HG02798 (cell line): ENCODE data around the gene SLC24A4.

Experiments used
- ATAC-seq: cut with Tn5 transposase; IDR thresholded peaks from one replicate; pipeline ENCODE4 v1.9.1; 2021; ENCODE audit warnings: mild to moderate bottlenecking; ENCODE audit not compliant: unreplicated experiment, poor library complexity

Gene SLC24A4

DNA sequence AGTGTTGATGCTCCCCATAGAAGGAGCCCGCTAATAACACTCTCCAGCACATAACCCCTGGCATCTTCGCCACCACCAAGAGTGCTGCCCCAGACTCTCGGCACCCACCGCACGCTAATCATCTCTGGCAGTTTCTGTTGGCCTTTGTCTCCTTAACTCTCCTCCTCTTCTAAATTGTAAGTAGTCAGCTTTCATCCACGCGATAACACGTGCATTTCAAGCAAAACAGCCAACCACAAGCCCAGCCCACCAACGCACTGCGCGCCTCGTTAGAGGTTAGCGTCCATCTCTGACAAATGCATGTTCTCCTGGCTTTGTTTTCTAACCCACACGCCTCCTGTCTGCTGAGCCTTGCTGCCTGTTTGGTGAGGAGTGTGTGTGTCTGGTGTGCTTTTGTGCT is 129.5 kb downstream of the SLC24A4 start:
- ATAC-seq: no peak

DNA sequence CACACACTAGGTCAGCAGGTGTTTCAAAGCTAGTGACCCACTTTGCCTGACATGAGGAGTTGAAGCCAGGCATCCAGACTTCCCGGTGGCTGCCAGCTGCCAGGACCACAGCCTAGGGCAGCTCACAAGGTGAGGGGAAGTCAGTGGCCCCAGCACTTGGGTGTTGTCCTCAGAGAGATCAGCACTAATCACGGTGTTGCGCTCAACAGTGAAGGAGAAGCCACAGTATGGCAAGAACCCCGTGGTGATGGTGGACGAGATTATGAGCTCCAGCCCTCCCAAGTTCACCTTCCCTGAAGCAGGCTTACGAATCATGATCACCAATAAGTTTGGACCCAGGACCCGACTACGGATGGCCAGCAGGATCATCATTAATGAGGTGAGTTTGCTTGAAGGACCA is 130.7 kb downstream of the SLC24A4 start:
- no peak for ATAC-seq

DNA sequence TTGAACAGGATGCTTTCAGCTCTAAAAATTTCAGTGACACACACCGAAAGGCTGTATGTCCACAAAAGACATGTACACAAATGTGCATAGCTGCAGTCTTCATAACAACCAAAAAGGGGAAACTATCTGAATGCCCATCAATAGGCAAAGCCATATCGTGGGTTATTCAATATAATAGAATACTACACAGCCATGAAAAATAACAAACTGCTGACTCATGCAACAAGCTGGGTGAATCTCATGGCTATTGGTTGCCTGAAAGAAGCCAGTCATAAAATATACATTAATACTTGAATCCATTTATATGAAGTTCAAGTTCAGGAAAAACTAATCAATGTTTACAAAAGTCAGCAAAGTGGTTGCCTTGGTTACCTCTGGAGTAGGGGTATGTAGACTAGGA is 132.3 kb downstream of the SLC24A4 start:
- ATAC-seq: no peak

DNA sequence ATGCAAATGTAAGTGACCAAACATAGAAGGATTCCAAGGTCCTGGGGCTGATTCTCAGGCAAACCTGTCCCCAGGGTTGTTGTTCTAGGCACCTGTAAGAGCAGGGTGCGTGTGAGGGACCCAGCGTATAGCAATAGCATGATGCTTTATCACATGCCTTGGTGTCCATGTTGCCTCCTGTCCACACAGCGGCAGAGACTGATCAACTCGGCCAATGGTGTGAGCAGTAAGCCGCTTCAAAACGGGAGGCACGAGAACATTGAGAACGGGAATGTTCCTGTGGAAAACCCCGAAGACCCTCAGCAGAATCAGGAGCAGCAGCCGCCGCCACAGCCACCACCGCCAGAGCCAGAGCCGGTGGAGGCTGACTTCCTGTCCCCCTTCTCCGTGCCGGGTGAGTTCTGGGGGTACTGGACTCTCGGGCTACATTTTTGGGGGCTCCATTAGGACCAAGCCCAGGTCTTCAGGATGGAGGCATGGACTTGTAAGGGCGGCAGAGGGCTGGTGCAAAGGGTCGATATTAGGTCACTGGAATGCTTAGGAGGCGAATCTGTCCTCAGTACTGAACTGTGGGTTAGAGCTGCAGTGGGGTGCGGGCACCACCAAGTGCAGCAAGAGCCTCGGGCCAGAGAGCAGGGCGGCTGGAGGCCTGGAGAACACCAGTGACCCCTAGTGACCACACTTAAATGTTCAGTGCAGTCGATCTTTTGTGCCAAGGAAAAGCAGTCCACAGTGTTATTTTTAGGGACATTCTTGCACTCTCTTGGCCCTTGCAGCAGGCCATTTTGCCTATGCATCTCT is 133.4 kb downstream of the SLC24A4 start:
- ATAC-seq: no peak

DNA sequence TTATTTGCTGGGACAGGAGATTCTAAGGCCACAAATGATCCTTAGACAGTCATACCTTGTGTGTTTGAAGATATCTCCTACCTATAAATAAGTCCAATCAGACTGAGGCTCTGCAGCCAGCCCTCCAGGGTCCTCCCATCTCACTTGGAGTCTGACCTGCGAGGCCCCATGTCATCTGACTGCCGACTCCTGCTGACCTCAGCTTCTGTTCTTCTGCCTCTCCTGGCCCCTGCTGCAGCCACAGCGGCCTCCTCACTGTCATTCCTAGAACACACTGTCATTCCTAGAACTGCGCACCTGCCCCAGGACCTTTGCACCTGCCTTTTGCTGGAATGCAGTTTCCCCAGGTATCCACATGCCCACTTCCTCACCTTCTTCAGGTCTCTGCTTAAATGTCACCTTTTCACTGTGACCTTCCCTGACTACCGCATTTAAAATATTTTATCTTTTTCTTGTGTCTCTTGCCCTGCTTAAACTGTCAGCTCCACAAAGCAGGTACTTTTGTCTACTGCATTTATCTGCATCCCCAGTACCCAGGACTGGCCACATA is 134.1 kb downstream of the SLC24A4 start:
- no peak for ATAC-seq

DNA sequence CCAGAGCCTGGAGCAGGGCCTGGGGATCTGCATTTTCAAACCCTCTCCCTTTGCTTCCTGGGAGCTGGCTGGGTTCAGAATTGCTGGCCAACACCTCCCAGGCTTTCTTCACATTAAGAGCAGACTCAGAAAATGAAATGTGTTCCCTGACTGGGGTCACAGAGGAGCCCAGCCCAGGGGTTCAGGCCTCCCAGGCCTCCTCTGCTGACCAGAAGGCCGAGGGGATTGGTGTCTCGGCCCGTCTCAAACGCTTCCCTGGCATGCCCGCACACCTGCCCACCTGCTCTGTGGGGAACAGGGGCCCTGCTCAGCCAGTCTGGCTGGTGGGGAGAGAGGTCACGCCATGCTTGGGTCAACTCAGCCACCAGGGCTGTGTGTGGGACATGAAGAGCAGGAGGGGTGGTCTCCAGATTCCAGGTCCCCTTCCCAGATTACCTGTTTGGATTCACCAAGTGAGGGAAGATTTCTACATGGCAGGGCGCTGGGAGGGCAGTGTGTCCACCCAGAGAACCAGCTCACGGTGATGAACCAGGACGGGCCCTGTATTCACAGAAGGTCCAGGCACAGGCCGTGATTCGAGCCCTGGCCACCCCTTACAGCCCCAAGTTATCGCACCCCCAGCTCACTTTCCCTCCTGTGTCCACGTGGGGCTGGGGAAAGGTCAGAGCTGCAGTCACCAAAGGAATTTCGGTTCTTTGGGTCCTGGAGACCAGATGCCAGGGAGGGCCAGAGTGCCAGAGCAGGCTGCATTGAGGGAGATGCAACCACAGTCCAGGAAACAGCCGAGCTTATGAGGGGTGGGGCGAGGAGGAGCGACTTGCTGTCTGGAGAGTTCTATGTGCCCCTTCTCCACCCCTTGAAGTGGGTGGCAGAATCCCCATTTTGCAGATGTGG is 135.4 kb downstream of the SLC24A4 start:
- no peak for ATAC-seq

DNA sequence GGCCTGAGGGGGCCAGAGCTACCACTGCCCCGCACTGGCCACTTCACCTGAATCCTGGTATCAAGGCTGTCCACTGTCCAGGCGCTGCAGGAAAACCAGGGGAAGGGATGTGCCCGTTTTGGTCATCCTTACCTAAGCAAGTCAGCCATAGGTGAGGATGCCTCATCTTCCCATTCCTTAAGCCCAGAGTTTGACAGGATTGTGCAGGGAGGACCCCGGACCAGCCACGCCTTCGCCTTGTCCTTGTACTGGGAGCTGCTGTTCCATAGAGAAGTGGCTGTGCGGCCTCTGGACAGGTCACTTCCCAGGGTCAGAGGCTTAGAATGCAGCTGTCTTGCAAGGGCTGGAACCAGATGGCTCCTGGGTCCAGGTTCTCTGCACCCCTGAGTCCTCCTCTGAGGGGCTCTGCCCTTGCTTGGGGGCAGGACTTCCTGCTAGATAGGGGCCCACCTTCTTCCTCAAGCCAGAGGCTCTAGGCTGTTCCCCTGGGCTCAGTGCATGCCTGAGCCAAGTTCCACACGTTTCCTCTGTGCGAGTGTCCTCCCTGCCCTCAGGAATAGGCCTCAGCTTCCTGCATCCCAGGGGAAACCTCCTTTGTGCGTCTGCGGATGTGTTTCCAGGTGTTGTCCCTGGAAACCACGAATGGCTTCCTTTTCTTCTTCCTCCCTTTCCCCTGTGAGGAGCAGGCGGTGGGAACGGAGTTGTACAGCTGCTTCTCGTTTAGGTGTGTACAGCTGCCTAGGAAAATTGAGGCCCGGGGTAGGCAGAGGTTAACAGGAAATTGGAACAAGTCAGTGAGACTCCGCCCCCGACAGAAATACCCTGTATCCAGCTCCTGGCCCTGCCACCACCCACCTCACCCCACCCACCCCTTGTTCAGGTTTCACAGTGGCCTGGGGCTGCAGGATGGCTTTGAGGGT is 136.3 kb downstream of the SLC24A4 start:
- no peak for ATAC-seq

DNA sequence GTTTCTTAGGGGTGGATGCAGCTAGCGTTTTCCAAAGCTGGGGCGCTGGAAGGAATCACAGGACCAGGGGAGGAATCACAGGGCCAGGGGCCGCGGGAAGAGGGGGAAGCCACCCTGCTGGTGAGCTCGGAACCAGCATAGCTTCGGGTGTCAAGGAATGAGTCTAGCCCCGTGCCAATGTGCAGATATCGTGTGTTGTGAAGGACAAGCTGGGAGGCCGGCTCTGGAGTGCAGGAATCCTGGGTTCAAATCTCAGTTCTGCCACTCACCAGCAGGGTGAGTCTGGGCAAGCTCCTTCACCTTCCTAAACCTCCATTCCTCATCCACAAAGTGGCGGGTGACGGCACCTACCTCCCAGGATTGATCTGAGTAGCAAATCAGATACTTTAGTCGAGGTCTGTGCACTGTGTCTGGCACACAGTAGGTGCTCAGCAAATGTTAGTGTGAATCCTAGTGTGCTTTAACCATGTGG is 137.0 kb downstream of the SLC24A4 start:
- ATAC-seq: no peak

DNA sequence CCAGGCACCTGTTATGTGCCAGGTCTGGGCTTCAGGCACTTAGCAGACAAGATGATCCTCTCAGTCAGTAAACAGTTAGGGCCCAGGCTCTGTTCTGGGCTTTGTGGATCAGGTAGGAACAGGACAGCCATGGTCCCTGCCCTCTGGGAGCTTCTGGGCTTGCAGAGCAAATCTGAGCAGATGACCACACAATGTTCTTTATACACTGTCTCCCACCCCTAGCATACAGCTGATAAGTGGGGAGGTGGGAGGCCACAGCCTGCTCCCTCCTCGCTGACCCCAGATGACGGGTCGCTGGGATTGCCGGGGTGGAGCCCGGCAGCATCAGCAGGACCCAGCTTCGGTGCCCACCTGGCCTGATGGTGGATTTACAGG is 137.6 kb downstream of the SLC24A4 start:
- ATAC-seq: no peak

DNA sequence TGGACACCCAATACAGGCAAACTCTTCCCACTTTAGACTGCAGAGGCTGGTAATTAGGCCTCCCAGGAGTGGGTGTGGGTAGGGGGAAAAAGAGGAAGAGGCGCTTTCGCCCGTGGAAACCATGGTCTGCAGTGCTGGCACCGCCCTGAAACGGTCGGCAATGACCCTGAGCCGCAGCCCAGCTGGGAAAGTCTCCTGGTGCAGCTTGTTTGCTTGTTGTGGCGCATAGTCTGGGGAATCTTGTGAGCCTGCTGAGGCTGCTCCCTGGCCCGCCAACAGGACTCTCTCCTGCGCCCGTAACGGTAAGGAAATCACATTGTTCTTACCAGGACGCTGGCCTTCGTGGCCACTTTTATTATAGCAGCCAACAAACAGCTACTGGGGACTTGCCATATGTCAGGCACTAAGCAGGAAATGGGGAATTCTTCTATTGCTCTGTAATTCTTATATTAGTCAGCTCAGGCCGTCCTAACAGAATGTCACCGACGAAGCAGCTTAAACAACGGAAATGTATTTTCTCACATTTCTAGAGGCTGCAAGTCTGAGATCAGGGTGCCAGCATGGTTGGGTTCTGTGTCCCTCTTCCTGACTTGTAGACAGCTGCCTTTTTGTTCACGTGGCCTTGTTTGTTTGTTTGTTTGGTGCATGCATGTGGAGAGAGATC is 138.1 kb downstream of the SLC24A4 start:
- peak; percentile 42 for ATAC-seq

DNA sequence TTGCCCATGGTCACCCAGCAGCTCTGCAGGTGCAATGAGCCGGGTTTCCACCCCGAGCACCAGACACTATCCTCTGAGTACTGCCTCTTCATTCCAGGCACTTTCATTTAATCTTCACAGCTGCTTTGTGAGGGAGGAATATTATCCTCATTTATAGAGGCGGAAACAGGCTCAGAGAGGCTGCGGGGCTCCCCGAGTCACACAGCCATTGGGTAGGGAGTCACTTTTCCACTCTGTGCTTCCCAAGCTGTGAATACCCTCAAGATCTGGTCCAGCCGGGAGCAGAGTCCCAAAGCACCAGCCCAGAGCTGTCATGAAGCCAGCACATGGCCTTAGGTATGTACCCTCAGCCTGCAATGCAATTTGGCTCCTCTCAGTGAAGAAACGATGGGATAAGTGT is 138.9 kb downstream of the SLC24A4 start:
- no peak for ATAC-seq

DNA sequence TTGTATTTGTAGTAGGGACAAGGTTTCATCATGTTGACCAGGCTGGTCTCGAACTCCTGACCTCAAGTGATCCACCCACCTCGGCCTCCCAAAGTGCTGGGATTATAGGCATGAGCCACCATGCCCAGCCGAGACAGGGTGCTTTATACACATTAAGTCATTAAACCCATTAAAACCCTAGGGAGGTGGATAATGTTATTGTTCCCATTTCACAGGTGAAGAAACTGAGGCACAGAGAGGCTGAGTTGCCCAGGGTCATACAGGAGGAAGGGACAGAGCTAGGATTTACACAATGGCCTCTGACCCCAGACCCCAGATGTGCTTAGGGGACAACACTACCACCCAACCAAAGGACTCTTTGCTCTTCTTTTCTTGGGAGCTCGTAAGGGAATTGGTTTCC is 139.6 kb downstream of the SLC24A4 start:
- ATAC-seq: no peak

DNA sequence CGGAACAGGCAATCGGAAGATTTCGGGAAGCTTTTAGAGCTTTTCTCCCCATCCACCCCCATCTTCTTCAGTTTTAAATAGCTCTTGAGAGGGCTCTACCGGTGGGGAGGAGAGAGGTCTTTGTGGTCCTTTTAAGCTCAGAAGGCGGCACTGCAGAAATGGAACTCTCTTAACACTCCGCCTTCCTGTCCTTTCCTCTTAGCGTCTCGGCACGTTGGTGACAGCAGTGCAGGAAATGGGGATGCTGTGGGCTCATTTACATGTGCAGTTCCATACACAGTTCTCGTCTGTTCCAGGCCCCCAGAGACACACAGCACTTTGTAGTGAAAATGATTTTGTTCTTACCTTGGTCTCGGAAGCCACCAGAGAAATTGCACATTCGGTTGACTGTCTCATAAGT is 140.2 kb downstream of the SLC24A4 start:
- no peak for ATAC-seq

DNA sequence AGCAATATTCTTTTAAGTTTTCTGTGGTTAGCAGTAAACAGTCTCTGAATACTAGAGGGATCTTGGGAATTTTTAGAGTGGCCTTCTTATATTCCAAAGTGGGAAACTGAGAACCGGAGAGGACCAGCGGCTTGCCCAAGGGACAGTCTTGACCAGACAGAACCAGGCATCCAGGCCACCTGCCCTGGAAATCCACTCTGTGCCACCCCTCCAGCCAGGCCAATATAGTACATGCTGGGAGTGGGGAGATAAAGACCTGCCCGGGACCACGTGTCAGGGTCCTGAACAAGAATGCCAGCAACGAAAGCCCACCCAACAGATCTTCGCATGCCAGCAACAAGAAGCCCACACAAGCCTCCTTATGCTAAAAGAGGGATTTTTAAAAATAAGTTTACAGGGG is 141.2 kb downstream of the SLC24A4 start:
- ATAC-seq: no peak

DNA sequence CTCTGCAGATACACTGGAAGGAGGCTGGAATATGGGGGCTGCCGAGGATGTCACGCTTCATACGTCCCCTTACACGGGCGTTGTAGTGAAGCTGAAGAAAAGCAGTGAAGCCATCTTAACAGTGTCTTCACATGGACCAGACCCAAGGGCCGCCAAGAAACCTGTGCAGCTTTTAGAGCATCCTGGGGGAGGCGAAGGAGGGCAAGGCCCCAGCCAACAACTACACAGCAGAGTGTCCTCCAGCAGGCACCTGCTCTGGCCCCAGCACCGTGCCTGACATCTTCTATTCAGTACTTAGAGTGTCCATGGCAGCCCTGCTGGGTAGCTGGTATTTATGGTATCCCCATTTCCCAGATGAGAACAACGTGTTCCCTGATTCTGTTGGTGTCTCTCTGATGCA is 141.8 kb downstream of the SLC24A4 start:
- no peak for ATAC-seq

DNA sequence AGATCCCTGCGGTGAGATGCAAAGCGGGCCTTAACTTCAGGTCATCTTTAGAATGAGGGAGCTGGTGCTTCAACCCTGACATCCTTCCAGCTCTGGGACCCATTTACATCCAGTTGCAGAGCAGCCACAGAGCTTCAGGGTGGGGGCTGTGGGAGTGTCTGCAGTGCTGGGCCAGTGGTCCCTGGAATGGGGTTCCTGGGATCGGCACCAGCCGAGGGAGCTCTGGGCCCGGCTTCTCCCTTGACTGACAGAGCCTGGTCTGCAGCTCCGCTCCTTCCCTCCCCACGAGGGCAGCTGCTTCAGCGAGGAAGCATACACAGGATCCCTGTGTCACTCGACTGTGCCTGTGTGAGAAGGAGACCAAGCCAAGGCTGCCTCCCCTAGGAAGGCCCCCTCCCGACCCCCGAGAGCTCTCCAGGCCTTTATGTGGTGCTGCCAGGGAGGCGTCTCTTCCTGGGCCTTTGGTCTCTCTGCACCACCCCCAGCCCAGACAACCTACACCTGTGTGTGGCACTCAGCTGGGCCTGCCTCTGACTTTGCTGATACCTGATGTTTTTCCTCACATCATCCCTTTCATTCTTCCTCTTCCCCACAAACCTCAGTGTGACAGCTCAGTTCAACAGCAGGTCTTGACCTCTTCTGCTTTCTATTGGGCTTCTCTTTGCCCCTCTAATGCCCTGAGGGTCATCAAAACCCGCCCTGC is 142.5 kb downstream of the SLC24A4 start:
- no peak for ATAC-seq

DNA sequence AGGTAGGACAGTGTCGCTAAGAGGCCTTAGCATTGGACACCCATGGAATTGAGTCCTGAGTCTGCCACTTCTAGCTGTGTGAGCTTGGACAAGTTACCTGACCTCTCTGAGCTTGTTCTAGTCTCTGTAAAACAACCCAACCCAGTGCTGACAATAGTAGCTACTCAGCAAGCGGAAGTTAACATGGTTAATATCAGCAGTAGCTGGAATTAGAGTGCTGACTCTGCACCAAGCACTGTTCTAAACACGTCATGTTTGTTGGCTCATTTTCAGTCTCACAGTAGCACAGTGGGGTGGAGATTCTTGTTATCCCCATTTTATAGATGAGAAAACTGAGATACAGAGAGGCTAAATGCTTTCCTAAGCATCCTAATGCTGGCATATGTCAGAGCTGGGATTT is 143.1 kb downstream of the SLC24A4 start:
- ATAC-seq: no peak

DNA sequence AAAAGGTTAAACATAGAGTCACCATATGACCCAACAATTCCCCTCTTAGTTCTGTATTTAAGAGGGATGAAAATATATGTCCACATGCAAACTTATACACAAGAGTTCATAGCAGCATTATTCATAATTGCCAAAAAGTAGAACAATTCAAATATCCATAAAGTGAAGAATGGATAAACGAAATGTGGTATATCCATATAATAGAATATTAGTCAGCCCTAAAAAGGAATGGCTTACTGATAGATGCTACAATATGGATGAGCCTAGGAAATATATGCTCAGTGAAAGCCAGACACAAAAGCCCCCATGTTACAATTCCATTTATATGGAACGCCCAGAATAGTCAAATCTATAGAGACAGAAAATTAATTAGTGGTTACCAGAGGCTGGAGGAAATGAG is 146.6 kb downstream of the SLC24A4 start:
- ATAC-seq: no peak

DNA sequence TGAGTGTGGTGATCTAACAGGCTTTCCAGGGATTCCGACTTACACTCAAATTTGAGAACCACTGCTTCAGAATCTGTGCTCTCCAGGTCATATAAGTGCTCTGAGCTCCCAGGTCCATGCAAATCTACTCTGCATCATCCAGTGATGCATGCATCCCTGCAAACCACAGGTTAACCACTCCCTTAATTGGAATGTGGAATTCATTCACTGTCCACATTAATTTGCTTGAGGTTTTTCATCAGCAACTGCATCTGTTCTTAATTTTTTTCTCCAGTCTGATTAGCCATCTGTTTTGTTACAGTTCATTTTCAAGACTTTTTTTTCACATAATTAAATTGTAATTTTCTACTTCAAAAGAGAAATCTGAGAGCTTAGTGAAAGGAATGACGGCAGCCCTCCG is 147.2 kb downstream of the SLC24A4 start:
- ATAC-seq: no peak
